PFSK-1 (cell line): ENCODE measurements around the gene COL9A3.

Experiments
- FOXP2 ChIP-seq: optimal IDR thresholded peaks from 2 replicates; pipeline ENCODE3; 2011; ENCODE audit warnings: borderline replicate concordance, control low read depth, inconsistent platforms; ENCODE audit not compliant: insufficient read depth; ENCODE audit errors: extremely low read length, extremely low read depth
- POLR2AphosphoS5 ChIP-seq: IDR thresholded peaks from 2 replicates; pipeline ENCODE4 v1.6.1; 2012; ENCODE audit warnings: low read depth, mild to moderate bottlenecking, control low read depth, low read length, moderate library complexity
- SIN3A ChIP-seq: IDR thresholded peaks from 2 replicates; pipeline ENCODE4 v1.6.1; 2012; ENCODE audit warnings: mild to moderate bottlenecking, low read length, moderate library complexity, borderline replicate concordance; ENCODE audit not compliant: insufficient read depth
- TAF1 ChIP-seq: IDR thresholded peaks from 2 replicates; pipeline ENCODE4 v1.6.1; 2012; ENCODE audit warnings: low read length, control low read depth, borderline replicate concordance; ENCODE audit not compliant: insufficient read depth
- TF ChIP-seq, protein P1 (sequence below), 2 experiments: IDR thresholded peaks; 2 replicates each; pipeline versions ENCODE4 v1.6.1 to v1.8.0; 2011 to 2012; ENCODE audit warnings: low read depth in 2 of 2, low read length in 2 of 2, control low read depth in 1 of 2, inconsistent platforms in 1 of 2, mild to moderate bottlenecking in 1 of 2, moderate library complexity in 1 of 2; ENCODE audit not compliant: insufficient read depth in 1 of 2

Gene COL9A3

GRCh38 chr20:62872862-62873261 is 56.0 kb downstream of the COL9A3 start:
- no peak for TF ChIP-seq TAF1
- TF ChIP-seq SIN3A = no peak
- TF ChIP-seq POLR2AphosphoS5 = no peak
- TF ChIP-seq, protein P1, sequence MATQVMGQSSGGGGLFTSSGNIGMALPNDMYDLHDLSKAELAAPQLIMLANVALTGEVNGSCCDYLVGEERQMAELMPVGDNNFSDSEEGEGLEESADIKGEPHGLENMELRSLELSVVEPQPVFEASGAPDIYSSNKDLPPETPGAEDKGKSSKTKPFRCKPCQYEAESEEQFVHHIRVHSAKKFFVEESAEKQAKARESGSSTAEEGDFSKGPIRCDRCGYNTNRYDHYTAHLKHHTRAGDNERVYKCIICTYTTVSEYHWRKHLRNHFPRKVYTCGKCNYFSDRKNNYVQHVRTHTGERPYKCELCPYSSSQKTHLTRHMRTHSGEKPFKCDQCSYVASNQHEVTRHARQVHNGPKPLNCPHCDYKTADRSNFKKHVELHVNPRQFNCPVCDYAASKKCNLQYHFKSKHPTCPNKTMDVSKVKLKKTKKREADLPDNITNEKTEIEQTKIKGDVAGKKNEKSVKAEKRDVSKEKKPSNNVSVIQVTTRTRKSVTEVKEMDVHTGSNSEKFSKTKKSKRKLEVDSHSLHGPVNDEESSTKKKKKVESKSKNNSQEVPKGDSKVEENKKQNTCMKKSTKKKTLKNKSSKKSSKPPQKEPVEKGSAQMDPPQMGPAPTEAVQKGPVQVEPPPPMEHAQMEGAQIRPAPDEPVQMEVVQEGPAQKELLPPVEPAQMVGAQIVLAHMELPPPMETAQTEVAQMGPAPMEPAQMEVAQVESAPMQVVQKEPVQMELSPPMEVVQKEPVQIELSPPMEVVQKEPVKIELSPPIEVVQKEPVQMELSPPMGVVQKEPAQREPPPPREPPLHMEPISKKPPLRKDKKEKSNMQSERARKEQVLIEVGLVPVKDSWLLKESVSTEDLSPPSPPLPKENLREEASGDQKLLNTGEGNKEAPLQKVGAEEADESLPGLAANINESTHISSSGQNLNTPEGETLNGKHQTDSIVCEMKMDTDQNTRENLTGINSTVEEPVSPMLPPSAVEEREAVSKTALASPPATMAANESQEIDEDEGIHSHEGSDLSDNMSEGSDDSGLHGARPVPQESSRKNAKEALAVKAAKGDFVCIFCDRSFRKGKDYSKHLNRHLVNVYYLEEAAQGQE (IDR thresholded peaks at IDR 0.05; ENCODE audit: insufficient read depth in 1 of 2, low read depth in 2 of 2, low read length in 2 of 2) = no peak
- no peak for TF ChIP-seq FOXP2

DNA sequence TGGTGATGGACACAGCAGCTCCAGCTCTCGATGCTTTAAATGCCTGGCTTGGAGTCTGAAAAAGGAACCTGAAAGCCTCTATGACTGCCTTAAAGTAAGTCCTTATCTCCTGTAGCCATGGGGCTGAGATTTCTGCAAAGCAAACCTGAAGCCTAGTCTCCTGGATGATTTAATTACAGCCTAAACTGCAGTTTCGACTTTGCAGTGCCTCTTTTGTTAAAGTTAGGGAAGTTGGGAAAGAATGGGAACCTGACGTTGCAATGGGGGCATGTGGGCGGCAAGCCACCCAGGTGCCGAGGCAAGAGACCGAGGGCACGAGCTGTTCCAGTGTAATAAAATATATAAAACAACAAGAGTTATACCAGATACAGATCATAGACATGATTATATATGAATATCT is 56.4 kb downstream of the COL9A3 start:
- TF ChIP-seq, protein P1 (IDR thresholded peaks at IDR 0.05; ENCODE audit: insufficient read depth in 1 of 2, low read depth in 2 of 2, low read length in 2 of 2) = no peak
- TF ChIP-seq POLR2AphosphoS5 (no peak), FOXP2 (no peak), SIN3A (no peak), TAF1 (no peak)

DNA sequence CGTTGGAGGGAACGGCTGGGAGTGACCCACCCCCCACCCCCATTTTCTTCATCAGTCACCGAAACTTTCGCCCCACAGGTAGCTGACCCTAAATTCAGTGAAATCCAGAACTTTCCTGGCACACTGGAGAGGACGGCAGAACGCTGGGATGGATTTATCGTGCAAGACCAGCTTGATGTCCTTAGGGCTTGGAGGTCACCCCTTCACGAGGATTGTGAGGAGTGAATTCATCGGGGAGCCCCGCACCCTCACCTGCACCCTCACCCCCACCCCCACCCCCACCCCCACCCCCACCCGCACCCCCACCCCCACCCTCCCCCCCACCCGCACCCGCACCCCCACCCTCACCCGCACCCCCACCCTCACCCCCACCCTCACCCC is 58.1 kb downstream of the COL9A3 start:
- TF ChIP-seq SIN3A = no peak
- TF ChIP-seq FOXP2 = no peak
- TF ChIP-seq POLR2AphosphoS5 = no peak
- TF ChIP-seq TAF1 = no peak
- TF ChIP-seq, protein P1 (IDR thresholded peaks at IDR 0.05; ENCODE audit: insufficient read depth in 1 of 2, low read depth in 2 of 2, low read length in 2 of 2) = no peak

DNA sequence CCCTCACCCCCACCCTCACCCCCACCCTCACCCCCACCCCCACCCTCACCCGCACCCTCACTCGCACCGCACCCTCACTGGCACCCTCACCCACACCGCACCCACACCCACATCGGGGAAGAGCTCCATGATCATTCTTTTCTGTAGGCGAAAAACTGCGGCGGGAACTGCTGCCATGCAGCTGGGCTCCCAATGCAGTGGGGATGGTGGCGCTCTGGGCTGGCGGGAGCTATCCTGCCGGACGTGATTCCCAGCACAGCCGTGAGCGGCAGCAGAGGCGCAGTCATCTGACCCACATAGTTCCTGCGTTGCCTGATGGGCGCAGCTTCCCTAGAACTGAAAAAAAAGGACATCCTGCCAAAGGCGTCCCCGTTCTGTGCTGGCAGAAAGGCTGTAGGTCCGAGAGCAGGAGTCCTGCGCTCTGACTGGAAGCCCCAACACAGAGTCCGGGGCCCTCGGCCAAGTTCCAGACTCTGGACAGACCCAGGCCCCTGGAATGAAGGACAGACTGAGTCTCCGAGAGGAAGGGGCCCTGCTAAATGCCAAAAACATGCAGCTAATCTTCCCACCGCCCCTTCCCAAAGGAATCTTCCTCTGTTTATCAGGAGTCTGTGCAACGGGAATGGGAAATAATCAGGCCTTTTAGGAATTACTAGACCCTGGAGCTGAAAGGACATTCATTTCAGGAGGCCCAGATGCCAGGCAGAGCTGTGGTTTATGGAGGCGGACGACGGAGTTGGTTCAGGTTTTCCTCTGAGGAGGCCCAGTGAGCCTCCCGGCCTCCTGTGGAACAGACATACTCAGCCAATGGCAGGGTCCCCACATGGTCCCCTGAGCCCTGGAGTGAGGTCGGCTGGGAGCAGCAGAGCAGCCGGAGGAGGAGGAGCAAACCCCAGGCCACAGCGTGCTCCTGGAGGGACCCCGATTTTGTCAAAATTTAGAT is 58.8 kb downstream of the COL9A3 start:
- no peak for TF ChIP-seq TAF1
- peak; percentile 58; the same call in 1 of the 2 replicates for TF ChIP-seq POLR2AphosphoS5
- peak; percentile 90 for TF ChIP-seq FOXP2

DNA sequence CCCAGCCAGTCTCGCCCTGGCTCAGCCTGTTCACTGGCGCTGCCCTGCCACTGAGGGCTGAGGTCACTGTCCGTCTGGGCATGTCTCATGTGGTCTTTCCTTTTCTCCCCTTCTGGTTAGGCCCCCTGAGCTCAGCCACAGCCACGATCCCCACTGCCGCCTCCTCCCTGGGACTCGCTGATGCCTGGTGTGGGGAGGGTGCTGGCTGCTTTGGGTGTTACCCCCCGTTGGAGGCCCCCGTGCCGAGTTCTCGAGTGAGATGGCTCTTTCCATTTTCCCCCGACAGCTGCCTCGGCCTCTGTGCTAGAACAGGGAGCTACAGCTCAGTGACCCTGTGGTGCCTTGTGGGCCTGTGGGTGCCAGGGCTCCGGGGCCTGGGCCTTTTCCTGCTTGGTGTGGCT is 59.7 kb downstream of the COL9A3 start:
- TF ChIP-seq FOXP2 (no peak), SIN3A (no peak), POLR2AphosphoS5 (no peak), TAF1 (no peak)
- TF ChIP-seq, protein P1 (IDR thresholded peaks at IDR 0.05; ENCODE audit: insufficient read depth in 1 of 2, low read depth in 2 of 2, low read length in 2 of 2) = no peak
